ENCODE data around the gene DGKZ.

- TF ChIP-seq CTCF (IDR thresholded peaks at IDR 0.05; ENCODE audit: insufficient read depth, low read length, poor library complexity, severe bottlenecking): no peak
- no peak for TF ChIP-seq EZH2phosphoT487 (conservative IDR thresholded peaks at IDR 0.05; ENCODE audit: low read length)
Observed at GRCh38 chr11:46418751-46419150, 71.5 kb downstream of the DGKZ start.
